ENCODE data around the gene ZHX3. TPM values are rescaled to one million over a fixed set of nuclear protein-coding genes. Genes with fewer than 3 reads are reported as not detected.
"Not testable (repeated sequence)": the region's sequence is repeated elsewhere in the genome, so short reads cannot be mapped to it uniquely, and the experiment has no call there.

ZHX3 gene
- total RNA-seq, 1 donor from 2014 or later, result 13.9 TPM

DNA sequence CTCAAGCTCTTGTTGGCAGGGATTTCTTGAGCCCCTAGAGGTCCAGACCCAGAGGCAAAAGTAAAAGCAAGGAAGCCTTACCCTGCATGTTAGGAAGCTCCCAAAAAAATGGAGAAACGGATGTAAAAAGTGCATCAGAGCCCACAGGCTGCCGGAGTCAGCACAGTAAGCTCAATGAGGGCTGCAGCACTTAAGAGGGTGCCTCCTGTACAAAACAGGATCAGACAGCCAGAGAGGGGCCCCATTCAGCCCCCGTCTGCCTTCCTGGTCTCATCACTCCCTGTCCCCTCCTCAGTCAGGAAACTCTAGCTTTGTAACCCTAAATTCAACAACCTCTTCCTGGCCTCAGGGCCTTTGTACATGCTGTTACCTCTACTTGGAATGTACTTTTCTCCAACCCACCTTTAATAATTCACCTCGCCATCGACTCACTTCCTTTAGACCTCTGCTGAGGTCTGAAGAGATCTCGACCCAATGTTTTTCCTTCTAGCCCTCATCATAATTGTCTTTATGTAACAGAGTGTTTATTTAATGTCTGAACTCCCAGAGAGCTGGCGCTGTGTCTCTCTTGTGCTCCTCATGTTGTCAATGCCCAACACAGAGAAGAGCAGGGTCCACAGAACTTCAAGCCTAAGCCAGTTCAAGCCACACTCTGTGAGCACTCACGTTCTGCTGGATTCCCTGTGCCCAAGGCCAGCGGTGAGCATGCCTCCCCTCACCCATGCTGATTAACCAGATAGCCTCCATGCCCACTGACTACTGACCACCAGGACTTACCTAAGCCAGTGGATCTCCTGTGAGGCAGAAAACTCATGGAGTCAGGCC lies 183.0 kb downstream of the ZHX3 start:
- Mint-ChIP-seq H3K9me3 (no peaks in the 10 kb centered on the region), H3K27me3 (ENCODE audit: low read depth) (no peaks in the 10 kb centered on the region), H3K36me3 (peaks cover 12% of the 10 kb centered on the region), H3K4me1 (peaks cover 22% of the 10 kb centered on the region), H3K27ac (no peak overlapping the region), H3K4me3 (no peak overlapping the region)
- DNase-seq (ENCODE audit: low spot score in 2 of 2, unreplicated experiment in 2 of 2), result no peak
- no peak for TF ChIP-seq CTCF (IDR thresholded peaks at IDR 0.05; ENCODE audit: unreplicated experiment)

GRCh38 chr20:41133709-41134361 lies 183.7 kb downstream of the ZHX3 start:
- TF ChIP-seq CTCF (IDR thresholded peaks at IDR 0.05; ENCODE audit: unreplicated experiment), result no peak
- H3K27me3 Mint-ChIP-seq (ENCODE audit: low read depth), result no peaks in the 10 kb centered on the region
- no peaks in the 10 kb centered on the region for H3K9me3 Mint-ChIP-seq
- peaks cover 14% of the 10 kb centered on the region for H3K36me3 Mint-ChIP-seq
- H3K27ac Mint-ChIP-seq, result no peak overlapping the region
- no peak for DNase-seq (ENCODE audit: low spot score in 2 of 2, unreplicated experiment in 2 of 2)
- peaks cover 14% of the 10 kb centered on the region for H3K4me1 Mint-ChIP-seq
- H3K4me3 Mint-ChIP-seq, result no peak overlapping the region

- H3K9me3 Mint-ChIP-seq; H3K27ac Mint-ChIP-seq; DNase-seq (ENCODE audit: low spot score in 2 of 2, unreplicated experiment in 2 of 2); H3K4me3 Mint-ChIP-seq; H3K27me3 Mint-ChIP-seq (ENCODE audit: low read depth): not testable (repeated sequence)
- peaks cover 11% of the 10 kb centered on the region for H3K4me1 Mint-ChIP-seq
- peaks cover 21% of the 10 kb centered on the region for H3K36me3 Mint-ChIP-seq
Measured at GRCh38 chr20:41132388-41132775, 185.1 kb downstream of the ZHX3 start.

GRCh38 chr20:41131594-41132387 lies 185.7 kb downstream of the ZHX3 start:
- no peak for DNase-seq (ENCODE audit: low spot score in 2 of 2, unreplicated experiment in 2 of 2)

More at GRCh38 chr20:41131594-41132387, 185.7 kb downstream of the ZHX3 start:
- Mint-ChIP-seq H3K27ac (no peak overlapping the region), H3K4me3 (no peak overlapping the region), H3K9me3 (no peaks in the 10 kb centered on the region), H3K4me1 (peaks cover 11% of the 10 kb centered on the region), H3K36me3 (peaks cover 24% of the 10 kb centered on the region), H3K27me3 (ENCODE audit: low read depth) (no peaks in the 10 kb centered on the region)
- no peak for TF ChIP-seq CTCF (IDR thresholded peaks at IDR 0.05; ENCODE audit: unreplicated experiment)

Small RNAs within 50 kb of the gene (microRNA-seq; reads per million reads assigned to microRNA genes)
- gene MIR6871, result 2.3 reads per million

Other genes with a start within 250 kb of the ZHX3 start
- gene PLCG1, start 180.2 kb downstream of the ZHX3 start, total RNA-seq, result 286 to 307 TPM (median 301 TPM) in 3 replicates
- 19.3 to 21.3 TPM (median 20.8 TPM) in 3 replicates for gene LPIN3, start 23.1 kb upstream of the ZHX3 start, total RNA-seq
- 5.0 to 5.6 TPM (median 5.2 TPM) in 3 replicates for gene EMILIN3, start 49.1 kb upstream of the ZHX3 start, total RNA-seq